ENCODE results near the gene D2HGDH. TPM values are rescaled to one million over a fixed set of nuclear protein-coding genes. Genes with fewer than 3 reads are reported as not detected.

Gene D2HGDH
- total and polyA plus RNA-seq, 2 of the 8 experiments (the other 6 are each of a cell fraction or from before 2014, with no cell fraction given): 3.4 to 8.1 TPM

GRCh38 chr2:241708879-241709278 lies 25.6 kb upstream of the D2HGDH start:
- ChIA-PET CTCF (ENCODE audit: partially characterized antibody) (interaction anchor here (0.9 to 3.1 kb wide), 4 partner anchors 11 to 31 kb away, joined by 3 to 11 read pairs (median 4); no protein-coding TSS in a partner anchor), POLR2A (ENCODE audit: partially characterized antibody) (interaction anchor here (1.3 kb wide), 1 partner anchor 9 kb away, joined by 7 read pairs; no protein-coding TSS in a partner anchor)
- Histone ChIP-seq H2BK5ac (ENCODE audit: low read depth, low read length) (no peak overlapping the region), H3K23me2 (ENCODE audit: low read depth, low read length) (no peaks in the 10 kb centered on the region; the same call in 1 of the 2 replicates), H2BK120ac (replicated peaks; ENCODE audit: low read depth, low read length) (no peak overlapping the region), H3K9ac (replicated peaks in 1 of 4; ENCODE audit: extremely low read depth in 1 of 4, low read depth in 3 of 4, low read length in 3 of 4) (no peak overlapping the region), H4K91ac (replicated peaks; ENCODE audit: insufficient read length, low read length) (no peak overlapping the region), H2AK5ac (ENCODE audit: low read depth, low read length) (no peak overlapping the region), H2AFZ (ENCODE audit: low read length) (no peak overlapping the region), H3K14ac (ENCODE audit: insufficient read length) (no peak overlapping the region), H3K27ac (ENCODE audit: low read depth, low read length) (no peak overlapping the region), H3K23ac (ENCODE audit: insufficient read length) (no peak overlapping the region), H3K79me1 (ENCODE audit: low read depth, low read length) (peaks cover 2% of the 10 kb centered on the region; the same call in 1 of the 2 replicates), H3K27me3 (replicated peaks in 1 of 4; ENCODE audit: control insufficient read depth in 3 of 4, extremely low read depth in 1 of 4, insufficient read depth in 3 of 4, low read length in 3 of 4) (no peaks in the 10 kb centered on the region), H3K9me3 (ENCODE audit: insufficient read depth in 2 of 2, low read depth in 1 of 2, low read length in 1 of 2) (no peaks in the 10 kb centered on the region), H3K4me2 (ENCODE audit: insufficient read depth in 1 of 2, low read depth in 2 of 2, low read length in 2 of 2) (no peak overlapping the region), H2BK15ac (ENCODE audit: low read length) (no peak overlapping the region), H3K4me3 (ENCODE audit: extremely low read depth in 1 of 4, insufficient read depth in 2 of 4, low read depth in 3 of 4, low read length in 4 of 4) (no peak overlapping the region), H3K18ac (ENCODE audit: extremely low read depth, low read length) (no peak overlapping the region), H3K36me3 (ENCODE audit: control insufficient read depth in 2 of 4, insufficient read depth in 4 of 4, low read length in 3 of 4) (peaks cover 25 to 72% (median 51%) of the 10 kb centered on the region in 4 experiments), H2BK20ac (ENCODE audit: low read length) (peak overlapping the region; percentile 72; the same call in 1 of the 2 replicates), H4K20me1 (replicated peaks in 1 of 2; ENCODE audit: control insufficient read depth in 1 of 2, insufficient read depth in 2 of 2, low read length in 2 of 2) (peaks cover 2 to 10% of the 10 kb centered on the region in 2 experiments), H3K4me1 (replicated peaks in 1 of 4; ENCODE audit: control insufficient read depth in 3 of 4, insufficient read depth in 4 of 4, low read length in 3 of 4) (no peaks in the 10 kb centered on the region), H3K56ac (replicated peaks; ENCODE audit: insufficient read length, low read depth, low read length) (peak overlapping the region; percentile 83), H3K4ac (replicated peaks; ENCODE audit: insufficient read length, low read depth, low read length) (no peak overlapping the region), H4K5ac (ENCODE audit: insufficient read length, low read depth, low read length) (no peak overlapping the region), H3K79me2 (ENCODE audit: control insufficient read depth in 1 of 2, insufficient read depth in 2 of 2, low read length in 2 of 2) (peaks cover 1 to 8% of the 10 kb centered on the region in 2 experiments; a peak in 2 of 4 replicates), H4K8ac (ENCODE audit: extremely low read depth, insufficient read depth, low read length) (no peak overlapping the region), H2BK12ac (ENCODE audit: low read depth, low read length) (no peak overlapping the region)
- FAIRE-seq (no peak), DNase-seq (ENCODE audit: low read depth in 1 of 2, low spot score in 2 of 2) (no peak)
- 85% methylated on average over 10 of the region's 10 CpGs; no CpG with 5 or more reads in 1 of the 2 experiments for WGBS, 2 experiments (ENCODE audit: extremely low coverage in 1 of 2, insufficient coverage in 1 of 2, insufficient read length in 1 of 2, insufficient replicate concordance in 2 of 2, low coverage in 1 of 2, low lambda C conversion rate in 2 of 2, missing lambda C conversion rate in 1 of 2)
- no peak for TF ChIP-seq USF2 (IDR thresholded peaks at IDR 0.05; ENCODE audit: low read length)
- no peak for TF ChIP-seq CHD1 (IDR thresholded peaks at IDR 0.05; ENCODE audit: low read depth, low read length)
- TF ChIP-seq GTF2F1 (IDR thresholded peaks at IDR 0.05; ENCODE audit: borderline replicate concordance, low read depth, low read length): no peak
